ENCODE data around the gene TRAM2. TPM values are rescaled to one million over a fixed set of nuclear protein-coding genes. Genes with fewer than 3 reads are reported as not detected.

The TRAM2 gene
- total and polyA plus RNA-seq, 2 of the 13 experiments (the other 11 are each of a cell fraction or from before 2014, with no cell fraction given), result 49.1 to 72.5 TPM

- no peak; the same call in 1 of the 2 replicates for TF ChIP-seq ZSCAN25 (CRISPR knock-in tag; IDR thresholded peaks at IDR 0.05)
- no peak for TF ChIP-seq ZNF589 (CRISPR knock-in tag; conservative IDR thresholded peaks at IDR 0.05)
- no peak for TF ChIP-seq ZNF704 (CRISPR knock-in tag; IDR thresholded peaks at IDR 0.05; ENCODE audit: borderline replicate concordance)
- TF ChIP-seq ZNF792 (CRISPR knock-in tag; IDR thresholded peaks at IDR 0.05), result peak; percentile 51; the same call in 1 of the 2 replicates
- TF ChIP-seq RBFOX2 (IDR thresholded peaks at IDR 0.05; ENCODE audit: low read depth, low read length), result no peak
- TF ChIP-seq MAFK (conservative IDR thresholded peaks at IDR 0.05 in 1 of 2, IDR thresholded peaks at IDR 0.05 in 1 of 2; ENCODE audit: low read length in 2 of 2), result no peak
- 0 out of 2 replicates have a peak, but pooled peaks have one; percentile 40 for TF ChIP-seq KLF9 (CRISPR knock-in tag; IDR thresholded peaks at IDR 0.05; ENCODE audit: low read depth)
- no peak; the same call in 1 of the 2 replicates for TF ChIP-seq SRY (CRISPR knock-in tag; IDR thresholded peaks at IDR 0.05)
- no peak for TF ChIP-seq RAD51 (IDR thresholded peaks at IDR 0.05; ENCODE audit: borderline replicate concordance)
- no peak for TF ChIP-seq NR3C1 (CRISPR knock-in tag; IDR thresholded peaks at IDR 0.05)
- TF ChIP-seq HNRNPLL (IDR thresholded peaks at IDR 0.05; ENCODE audit: low read depth, low read length, poor library complexity, severe bottlenecking), result no peak
- TF ChIP-seq ZBTB44 (CRISPR knock-in tag; IDR thresholded peaks at IDR 0.05), result no peak
- TF ChIP-seq ZNF225 (CRISPR knock-in tag; IDR thresholded peaks at IDR 0.05), result no peak
- no peak for TF ChIP-seq MEIS1 (CRISPR knock-in tag; IDR thresholded peaks at IDR 0.05; ENCODE audit: borderline replicate concordance)
- no peak for TF ChIP-seq ZNF180 (CRISPR knock-in tag; IDR thresholded peaks at IDR 0.05; ENCODE audit: borderline replicate concordance, low read depth)
- TF ChIP-seq BHLHE40 (IDR thresholded peaks at IDR 0.05; ENCODE audit: low read length), result no peak
- no peak for TF ChIP-seq ZNF367 (CRISPR knock-in tag; IDR thresholded peaks at IDR 0.05; ENCODE audit: borderline replicate concordance)
- peak; percentile 72; the same call in 1 of the 2 replicates for TF ChIP-seq ZNF691 (CRISPR knock-in tag; IDR thresholded peaks at IDR 0.05; ENCODE audit: borderline replicate concordance, low read depth)
- no peak for TF ChIP-seq ZNF362 (CRISPR knock-in tag; IDR thresholded peaks at IDR 0.05; ENCODE audit: borderline replicate concordance)
- no peak for TF ChIP-seq CERS6 (CRISPR knock-in tag; IDR thresholded peaks at IDR 0.05)
- 0 out of 2 replicates have a peak, but pooled peaks have one; percentile 63 for TF ChIP-seq ZNF354B (CRISPR knock-in tag; IDR thresholded peaks at IDR 0.05)
- TF ChIP-seq ZNF17 (CRISPR knock-in tag; IDR thresholded peaks at IDR 0.05), result no peak
Observed at GRCh38 chr6:52517502-52518278, 59.2 kb downstream of the TRAM2 start (continued).

Data from HepG2 (cell line).